ENCODE measurements around the gene WDR70. TPM values are rescaled to one million over a fixed set of nuclear protein-coding genes. Genes with fewer than 3 reads are reported as not detected.

The WDR70 gene
- total and polyA plus RNA-seq, 2 of the 8 experiments (the other 6 are each of a cell fraction or from before 2014, with no cell fraction given), result 10.6 to 37.4 TPM

- Histone ChIP-seq H3K14ac (ENCODE audit: insufficient read length) (no peak overlapping the region), H3K27me3 (replicated peaks in 1 of 4; ENCODE audit: control insufficient read depth in 3 of 4, extremely low read depth in 1 of 4, insufficient read depth in 3 of 4, low read length in 3 of 4) (no peaks in the 10 kb centered on the region), H3K79me1 (ENCODE audit: low read depth, low read length) (no peaks in the 10 kb centered on the region), H3K79me2 (ENCODE audit: control insufficient read depth in 1 of 2, insufficient read depth in 2 of 2, low read length in 2 of 2) (no peaks in the 10 kb centered on the region), H3K4ac (replicated peaks; ENCODE audit: insufficient read length, low read depth, low read length) (no peak overlapping the region), H4K91ac (replicated peaks; ENCODE audit: insufficient read length, low read length) (no peak overlapping the region), H2BK15ac (ENCODE audit: low read length) (no peak overlapping the region), H3K4me3 (ENCODE audit: extremely low read depth in 1 of 4, insufficient read depth in 2 of 4, low read depth in 3 of 4, low read length in 4 of 4) (no peak overlapping the region), H3K23ac (ENCODE audit: insufficient read length) (no peak overlapping the region), H2BK12ac (ENCODE audit: low read depth, low read length) (no peak overlapping the region), H4K8ac (ENCODE audit: extremely low read depth, insufficient read depth, low read length) (no peak overlapping the region), H3K9ac (replicated peaks in 1 of 4; ENCODE audit: extremely low read depth in 1 of 4, low read depth in 3 of 4, low read length in 3 of 4) (no peak overlapping the region), H2BK20ac (ENCODE audit: low read length) (no peak overlapping the region), H2BK5ac (ENCODE audit: low read depth, low read length) (no peak overlapping the region), H3K4me1 (replicated peaks in 1 of 4; ENCODE audit: control insufficient read depth in 3 of 4, insufficient read depth in 4 of 4, low read length in 3 of 4) (no peaks in the 10 kb centered on the region), H2AK5ac (ENCODE audit: low read depth, low read length) (no peak overlapping the region), H3K9me3 (ENCODE audit: insufficient read depth in 2 of 2, low read depth in 1 of 2, low read length in 1 of 2) (peaks cover 0 to 5% of the 10 kb centered on the region in 2 experiments; a peak in 1 of 4 replicates), H2AFZ (ENCODE audit: low read length) (no peak overlapping the region), H3K23me2 (ENCODE audit: low read depth, low read length) (no peaks in the 10 kb centered on the region), H3K27ac (ENCODE audit: low read depth, low read length) (no peak overlapping the region), H3K56ac (replicated peaks; ENCODE audit: insufficient read length, low read depth, low read length) (no peak overlapping the region), H3K36me3 (ENCODE audit: control insufficient read depth in 2 of 4, insufficient read depth in 4 of 4, low read length in 3 of 4) (no peaks in the 10 kb centered on the region), H3K4me2 (ENCODE audit: insufficient read depth in 1 of 2, low read depth in 2 of 2, low read length in 2 of 2) (no peak overlapping the region), H4K20me1 (replicated peaks in 1 of 2; ENCODE audit: control insufficient read depth in 1 of 2, insufficient read depth in 2 of 2, low read length in 2 of 2) (no peaks in the 10 kb centered on the region), H3K18ac (ENCODE audit: extremely low read depth, low read length) (no peak overlapping the region), H2BK120ac (replicated peaks; ENCODE audit: low read depth, low read length) (no peak overlapping the region), H4K5ac (ENCODE audit: insufficient read length, low read depth, low read length) (no peak overlapping the region)
- no peak for DNase-seq (ENCODE audit: low read depth in 1 of 2, low spot score in 2 of 2)
- ChIA-PET CTCF (ENCODE audit: partially characterized antibody) (interaction anchor here (0.9 to 15.5 kb wide), 6 partner anchors 13 to 456 kb away, joined by 3 to 113 read pairs (median 3); no protein-coding TSS in a partner anchor), POLR2A (ENCODE audit: partially characterized antibody) (no interaction called here)
- WGBS, 2 experiments (ENCODE audit: extremely low coverage in 1 of 2, insufficient coverage in 1 of 2, insufficient read length in 1 of 2, insufficient replicate concordance in 2 of 2, low coverage in 1 of 2, low lambda C conversion rate in 2 of 2, missing lambda C conversion rate in 1 of 2), result 88% methylated on average over 4 of the region's 4 CpGs; no CpG with 5 or more reads in 1 of the 2 experiments
- no peak for FAIRE-seq
- TF ChIP-seq POLR2AphosphoS5 (IDR thresholded peaks at IDR 0.05; ENCODE audit: low read depth, low read length), result no peak
- TF ChIP-seq EZH2 (IDR thresholded peaks at IDR 0.05; ENCODE audit: low read depth, low read length, severe bottlenecking), result no peak
- TF ChIP-seq E2F6 (IDR thresholded peaks at IDR 0.05), result no peak
- no peak for TF ChIP-seq SP1 (IDR thresholded peaks at IDR 0.05; ENCODE audit: low read depth, low read length)
- no peak for TF ChIP-seq BRCA1 (IDR thresholded peaks at IDR 0.05; ENCODE audit: low read depth, low read length)
- no peak for TF ChIP-seq CEBPB (IDR thresholded peaks at IDR 0.05; ENCODE audit: low read depth, low read length)
- no peak for TF ChIP-seq PHF8 (conservative IDR thresholded peaks at IDR 0.05; ENCODE audit: low read depth, low read length)
- TF ChIP-seq SUZ12 (IDR thresholded peaks at IDR 0.05; ENCODE audit: low read length), result no peak
- TF ChIP-seq CTBP2 (IDR thresholded peaks at IDR 0.05; ENCODE audit: borderline replicate concordance, insufficient read depth, insufficient read length, low read length), result no peak
- TF ChIP-seq SIX5 (IDR thresholded peaks at IDR 0.05; ENCODE audit: low read depth, low read length), result no peak
- no peak for TF ChIP-seq GABPA (IDR thresholded peaks at IDR 0.05; ENCODE audit: borderline replicate concordance, insufficient read depth, low read length)
- no peak for TF ChIP-seq POU5F1 (IDR thresholded peaks at IDR 0.05; ENCODE audit: low read depth, low read length)
- TF ChIP-seq CBX8 (IDR thresholded peaks at IDR 0.05; ENCODE audit: borderline replicate concordance, low read depth, low read length), result no peak
Measured at GRCh38 chr5:37737326-37738056, 358.4 kb downstream of the WDR70 start.
